HEK293T (cell line): ENCODE measurements around the gene UNC79.

ENCODE experiments used
- CTCF ChIA-PET: fragments of 350-600 bp; formaldehyde crosslinking; extraction: SDS; loops from one replicate; lab custom pipeline; 2021; ENCODE audit warnings: antibody characterized with exemption, inconsistent platforms; lab: Yijun Ruan, JAX
- POLR2A ChIA-PET: fragments of 350-600 bp; formaldehyde crosslinking; extraction: SDS; loops from one replicate; lab custom pipeline; 2020; ENCODE audit warnings: antibody characterized with exemption, inconsistent platforms; lab: Yijun Ruan, JAX
- DNase-seq: peaks from one replicate; pipeline ENCODE4 v3.0.0; 2012; ENCODE audit warnings: mixed read lengths; ENCODE audit errors: extremely low spot score
- ARNT ChIP-seq: fragments of 450-650 bp; IDR thresholded peaks from 2 replicates; pipeline ENCODE4 v1.6.1; 2017; ENCODE audit warnings: mild to moderate bottlenecking
- CTBP1 ChIP-seq: fragments of 450-650 bp; IDR thresholded peaks from 2 replicates; pipeline ENCODE4 v1.6.1; 2016; ENCODE audit warnings: borderline replicate concordance
- ELF4 ChIP-seq: fragments of 450-650 bp; IDR thresholded peaks from 2 replicates; pipeline ENCODE4 v1.6.1; 2017; ENCODE audit warnings: antibody characterized with exemption
- FOXA1 ChIP-seq: fragments of 450-650 bp; IDR thresholded peaks from 2 replicates; pipeline ENCODE4 v1.6.1; 2016; ENCODE audit warnings: mild to moderate bottlenecking
- FOXK2 ChIP-seq: fragments of 450-650 bp; IDR thresholded peaks from 2 replicates; pipeline ENCODE4 v1.6.1; 2016; ENCODE audit warnings: mild to moderate bottlenecking
- FOXM1 ChIP-seq: fragments of 450-650 bp; IDR thresholded peaks from 2 replicates; pipeline ENCODE4 v1.6.1; 2017; ENCODE audit warnings: mild to moderate bottlenecking, borderline replicate concordance
- HDGF ChIP-seq: fragments of 450-650 bp; IDR thresholded peaks from 2 replicates; pipeline ENCODE4 v1.6.1; 2017; ENCODE audit warnings: antibody characterized with exemption, borderline replicate concordance
- L3MBTL2 ChIP-seq: fragments of 450-650 bp; conservative IDR thresholded peaks from 2 replicates; pipeline ENCODE4 v1.6.1; 2016; ENCODE audit warnings: mild to moderate bottlenecking
- LEF1 ChIP-seq: fragments of 450-650 bp; IDR thresholded peaks from 2 replicates; pipeline ENCODE4 v1.6.1; 2017; ENCODE audit warnings: mild to moderate bottlenecking, borderline replicate concordance
- NFRKB ChIP-seq: fragments of 450-650 bp; IDR thresholded peaks from 2 replicates; pipeline ENCODE4 v1.6.1; 2016; ENCODE audit warnings: mild to moderate bottlenecking, moderate library complexity
- SP1 ChIP-seq: fragments of 450-650 bp; IDR thresholded peaks from 2 replicates; pipeline ENCODE4 v1.6.1; 2017
- SUZ12 ChIP-seq: fragments of 450-650 bp; IDR thresholded peaks from 2 replicates; pipeline ENCODE4 v1.6.1; 2016; ENCODE audit warnings: mild to moderate bottlenecking
- TARDBP ChIP-seq: fragments of 450-650 bp; IDR thresholded peaks from 2 replicates; pipeline ENCODE4 v1.6.1; 2016
- ZNF384 ChIP-seq: fragments of 450-650 bp; IDR thresholded peaks from 2 replicates; pipeline ENCODE4 v1.6.1; 2016
- TF ChIP-seq, protein P1 (sequence below): fragments of 450-650 bp; IDR thresholded peaks from 2 replicates; pipeline ENCODE4 v1.6.1; 2016

UNC79 gene

GRCh38 chr14:93676416-93676958 is 245.7 kb downstream of the UNC79 start:
- ChIA-PET POLR2A (no interaction called here), CTCF (no interaction called here)
- TF ChIP-seq ZNF384: no peak
- TF ChIP-seq FOXM1: no peak
- TF ChIP-seq ELF4: no peak
- TF ChIP-seq SP1: no peak
- no peak for TF ChIP-seq ARNT
- TF ChIP-seq, protein P1, sequence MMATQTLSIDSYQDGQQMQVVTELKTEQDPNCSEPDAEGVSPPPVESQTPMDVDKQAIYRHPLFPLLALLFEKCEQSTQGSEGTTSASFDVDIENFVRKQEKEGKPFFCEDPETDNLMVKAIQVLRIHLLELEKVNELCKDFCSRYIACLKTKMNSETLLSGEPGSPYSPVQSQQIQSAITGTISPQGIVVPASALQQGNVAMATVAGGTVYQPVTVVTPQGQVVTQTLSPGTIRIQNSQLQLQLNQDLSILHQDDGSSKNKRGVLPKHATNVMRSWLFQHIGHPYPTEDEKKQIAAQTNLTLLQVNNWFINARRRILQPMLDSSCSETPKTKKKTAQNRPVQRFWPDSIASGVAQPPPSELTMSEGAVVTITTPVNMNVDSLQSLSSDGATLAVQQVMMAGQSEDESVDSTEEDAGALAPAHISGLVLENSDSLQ: no peak
- TF ChIP-seq NFRKB: no peak
- TF ChIP-seq FOXA1: no peak
- TF ChIP-seq L3MBTL2: no peak
- no peak for TF ChIP-seq TARDBP
- no peak for TF ChIP-seq SUZ12
- TF ChIP-seq CTBP1: no peak
- no peak for DNase-seq

DNA sequence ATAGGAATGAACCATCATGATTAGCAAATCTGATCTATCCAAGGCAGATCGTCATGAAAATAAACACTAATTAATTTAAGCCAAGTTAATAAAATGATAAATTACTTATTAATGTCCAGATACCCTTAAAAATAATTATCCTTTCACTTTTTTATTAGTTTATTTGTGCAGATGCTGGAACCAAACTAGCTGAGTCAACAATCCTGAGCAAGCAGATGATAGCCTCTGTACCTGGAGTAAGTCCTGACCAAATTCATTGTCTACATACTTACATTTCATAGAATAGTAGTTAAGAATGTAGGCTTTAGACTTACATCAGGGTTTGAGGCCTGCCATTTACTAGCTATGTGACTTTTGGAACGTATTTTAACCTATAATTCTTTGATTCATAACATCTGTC is 251.7 kb downstream of the UNC79 start:
- DNase-seq: no peak
- TF ChIP-seq CTBP1: no peak
- no peak for TF ChIP-seq ELF4
- TF ChIP-seq NFRKB: no peak
- no peak for TF ChIP-seq FOXM1
- no peak for TF ChIP-seq ARNT
- no peak for TF ChIP-seq HDGF
- no peak for TF ChIP-seq L3MBTL2
- no peak for TF ChIP-seq FOXK2
- TF ChIP-seq, protein P1: no peak
- TF ChIP-seq SUZ12: no peak
- CTCF ChIA-PET: no interaction called here
- POLR2A ChIA-PET: no interaction called here

DNA sequence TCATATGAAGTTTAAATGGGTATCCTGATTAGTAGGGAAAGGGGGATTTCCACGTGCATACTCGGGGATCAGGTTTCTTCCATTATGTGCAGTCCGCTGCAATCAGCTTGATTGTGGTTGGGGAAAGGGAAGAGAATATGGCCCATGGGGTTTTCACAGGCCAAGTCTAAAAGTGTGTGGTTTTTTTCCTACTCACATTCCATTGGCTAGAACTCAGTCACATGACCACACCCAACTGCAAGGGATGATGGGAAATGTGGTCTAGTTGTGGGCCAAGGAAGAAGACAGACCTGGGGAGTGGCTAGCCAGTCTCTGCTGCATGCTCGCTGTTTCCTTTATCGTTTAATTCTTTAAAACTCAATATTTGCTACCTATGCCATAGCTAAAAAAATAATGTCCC is 252.5 kb downstream of the UNC79 start:
- DNase-seq: peak; percentile 39
- CTCF ChIA-PET: no interaction called here

DNA sequence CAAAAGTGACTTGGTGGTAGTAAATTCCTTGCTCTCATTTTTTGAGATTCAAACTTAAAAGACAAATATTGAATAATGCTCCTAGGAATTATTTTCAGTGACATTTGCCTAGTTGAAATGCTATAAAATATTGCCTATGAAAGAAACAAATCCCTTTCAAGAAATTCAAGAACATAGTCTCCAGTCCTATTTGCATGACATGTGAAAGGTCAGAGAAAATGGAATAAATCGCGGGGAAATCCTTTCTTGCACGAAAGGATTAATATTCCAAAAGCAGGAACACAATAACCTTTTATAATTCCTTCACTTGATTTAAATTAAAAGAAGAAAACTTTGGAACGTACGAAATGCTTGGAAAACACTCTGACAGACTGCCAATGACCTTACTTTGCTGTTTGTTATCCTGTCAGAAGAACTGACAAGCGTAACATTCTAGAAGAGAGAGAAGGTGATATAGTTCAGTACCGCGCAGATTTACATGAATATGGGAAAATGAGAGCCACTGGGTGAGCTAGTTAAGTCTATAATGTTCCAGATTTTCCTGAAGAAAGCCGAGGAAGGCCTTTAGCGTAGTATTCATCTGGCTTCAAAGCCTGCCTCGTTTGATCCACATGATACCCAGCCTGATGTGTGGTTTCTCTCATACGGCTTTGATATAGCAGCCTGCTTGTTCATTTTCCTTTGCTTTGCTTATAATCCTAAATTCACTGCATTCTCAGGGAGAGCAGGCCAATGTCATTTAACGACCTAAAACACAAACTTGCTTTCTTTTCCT is 254.6 kb downstream of the UNC79 start:
- no peak for DNase-seq
- TF ChIP-seq LEF1 (no peak), ZNF384 (no peak), ELF4 (no peak), FOXA1 (no peak), FOXK2 (no peak), SP1 (no peak), FOXM1 (no peak), SUZ12 (no peak)
- TF ChIP-seq, protein P1: no peak
- ChIA-PET POLR2A (no interaction called here), CTCF (interaction anchor here (0.9 kb wide), 1 partner anchor 31 kb away, joined by 4 read pairs; no protein-coding TSS in a partner anchor)

More for the DNA sequence above, 252.5 kb downstream of the UNC79 start:
- POLR2A ChIA-PET: no interaction called here
- TF ChIP-seq ZNF384: 0 out of 2 replicates have a peak, but pooled peaks have one; percentile 35
- TF ChIP-seq HDGF: no peak

DNA sequence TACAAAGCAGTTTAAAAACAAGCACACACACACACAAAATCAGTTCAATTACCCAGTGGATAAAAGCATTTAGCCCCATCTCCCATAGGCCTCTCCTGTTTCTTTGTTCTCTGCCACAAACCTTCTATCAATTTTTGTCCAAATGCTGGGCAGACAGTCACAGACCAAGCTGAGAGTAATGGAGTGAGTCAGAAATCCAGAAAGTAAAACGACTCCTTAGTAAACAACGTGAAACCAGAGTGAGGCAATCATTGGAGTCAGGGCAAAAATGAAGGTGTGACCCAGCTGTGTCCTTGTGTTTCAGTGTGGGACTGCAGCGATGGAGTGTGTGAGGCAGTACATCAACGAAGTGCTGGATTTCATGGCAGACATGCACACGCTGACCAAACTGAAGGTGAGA is 255.5 kb downstream of the UNC79 start:
- TF ChIP-seq ARNT (no peak), LEF1 (no peak), FOXK2 (no peak), NFRKB (no peak), FOXA1 (no peak), SP1 (no peak), FOXM1 (no peak), ZNF384 (no peak), TARDBP (no peak), ELF4 (no peak)
- TF ChIP-seq, protein P1: no peak
- ChIA-PET POLR2A (no interaction called here), CTCF (no interaction called here)
- DNase-seq: no peak

- CTCF ChIA-PET: no interaction called here
- TF ChIP-seq SP1 (no peak), FOXK2 (no peak), TARDBP (no peak), ZNF384 (no peak), FOXM1 (no peak)
- POLR2A ChIA-PET: no interaction called here
- DNase-seq: no peak
These were observed 257.5 kb downstream of the UNC79 start for GRCh38 chr14:93688239-93688666.
